Mammary epithelial cell (primary cell): ENCODE measurements around the gene DNAH7.

Experiments used
- CTCF ChIP-seq, 2 donors: IDR thresholded peaks in 1 of 2; conservative IDR thresholded peaks in 1 of 2; 2 replicates each; pipeline ENCODE4 v1.5.1; 2011 to 2012; ENCODE audit warnings: inconsistent platforms in 2 of 2, low read length in 2 of 2, mild to moderate bottlenecking in 2 of 2, control low read depth in 1 of 2, low read depth in 1 of 2; ENCODE audit not compliant: insufficient read depth in 1 of 2; ENCODE audit errors: extremely low read depth in 1 of 2
- EZH2 ChIP-seq: IDR thresholded peaks from 2 replicates; pipeline ENCODE4 v1.6.1; 2012; ENCODE audit warnings: low read length, inconsistent platforms, borderline replicate concordance

- TF ChIP-seq CTCF (conservative IDR thresholded peaks at IDR 0.05 in 1 of 2, IDR thresholded peaks at IDR 0.05 in 1 of 2; ENCODE audit: extremely low read depth in 1 of 2, insufficient read depth in 1 of 2, low read depth in 1 of 2, low read length in 2 of 2) (no peak), EZH2 (no peak)
Observed at GRCh38 chr2:196108604-196109003, 40.0 kb upstream of the DNAH7 start.
